ENCODE results near the gene GORASP2. TPM values are rescaled to one million over a fixed set of nuclear protein-coding genes. Genes with fewer than 3 reads are reported as not detected.

The GORASP2 gene
- total RNA-seq, 2 donors from 2014 or later = 90.9 to 104 TPM

DNA sequence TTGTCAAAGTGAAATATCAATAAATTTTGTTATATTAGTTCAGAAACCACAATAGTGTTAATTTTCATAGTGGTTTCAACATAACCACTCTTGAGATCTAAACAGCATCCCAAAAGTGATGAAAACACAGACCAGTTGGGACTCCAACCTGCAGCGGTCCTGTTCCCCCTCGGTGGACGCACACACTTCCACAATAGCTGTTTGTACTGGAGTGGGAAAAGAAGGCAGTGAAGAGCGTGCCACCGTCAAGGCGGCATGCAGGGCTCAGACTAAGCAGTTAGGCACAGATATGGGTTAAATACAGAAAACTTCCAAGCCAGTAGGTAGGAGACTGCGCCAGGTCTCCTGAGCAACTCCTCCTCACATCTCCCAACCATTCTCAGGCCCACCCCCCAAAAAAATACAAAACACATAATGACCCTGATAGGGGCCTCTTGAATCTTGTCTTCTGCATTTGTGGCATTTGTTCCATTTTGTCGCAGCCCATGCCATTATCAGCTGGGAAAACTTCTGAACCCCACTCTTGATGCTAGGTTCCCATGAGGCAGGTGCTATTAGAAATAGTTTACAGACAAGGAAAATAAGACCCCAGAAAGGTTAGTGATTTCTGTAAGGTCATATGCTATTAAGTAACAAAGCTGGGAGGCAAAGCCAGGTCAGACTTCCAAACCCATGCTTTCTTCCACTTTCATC lies 57.7 kb downstream of the GORASP2 start:
- no peak for DNase-seq
- Mint-ChIP-seq H3K36me3 (ENCODE audit: low read depth) (peaks cover 55% of the 10 kb centered on the region), H3K4me1 (peaks cover 22% of the 10 kb centered on the region), H3K9me3 (peaks cover 20% of the 10 kb centered on the region), H3K27ac (no peak overlapping the region), H3K27me3 (ENCODE audit: insufficient read depth) (no peaks in the 10 kb centered on the region), H3K4me3 (no peak overlapping the region)
- Histone ChIP-seq H3K27me3 (ENCODE audit: control insufficient read depth, insufficient read depth, low read length, poor library complexity, severe bottlenecking) (no peaks in the 10 kb centered on the region), H3K9ac (ENCODE audit: extremely low read depth, low read length, poor library complexity, severe bottlenecking) (no peak overlapping the region), H3K9me3 (ENCODE audit: control insufficient read depth, low read length) (peaks cover 7% of the 10 kb centered on the region), H3K27ac (ENCODE audit: low read depth, low read length) (no peak overlapping the region), H3K4me3 (ENCODE audit: low read length) (no peak overlapping the region), H3K4me1 (ENCODE audit: control insufficient read depth, insufficient read depth, low read length) (peaks cover 2% of the 10 kb centered on the region), H3K36me3 (ENCODE audit: control insufficient read depth, insufficient read depth, low read length) (peaks cover 55% of the 10 kb centered on the region)
- TF ChIP-seq, protein P1, sequence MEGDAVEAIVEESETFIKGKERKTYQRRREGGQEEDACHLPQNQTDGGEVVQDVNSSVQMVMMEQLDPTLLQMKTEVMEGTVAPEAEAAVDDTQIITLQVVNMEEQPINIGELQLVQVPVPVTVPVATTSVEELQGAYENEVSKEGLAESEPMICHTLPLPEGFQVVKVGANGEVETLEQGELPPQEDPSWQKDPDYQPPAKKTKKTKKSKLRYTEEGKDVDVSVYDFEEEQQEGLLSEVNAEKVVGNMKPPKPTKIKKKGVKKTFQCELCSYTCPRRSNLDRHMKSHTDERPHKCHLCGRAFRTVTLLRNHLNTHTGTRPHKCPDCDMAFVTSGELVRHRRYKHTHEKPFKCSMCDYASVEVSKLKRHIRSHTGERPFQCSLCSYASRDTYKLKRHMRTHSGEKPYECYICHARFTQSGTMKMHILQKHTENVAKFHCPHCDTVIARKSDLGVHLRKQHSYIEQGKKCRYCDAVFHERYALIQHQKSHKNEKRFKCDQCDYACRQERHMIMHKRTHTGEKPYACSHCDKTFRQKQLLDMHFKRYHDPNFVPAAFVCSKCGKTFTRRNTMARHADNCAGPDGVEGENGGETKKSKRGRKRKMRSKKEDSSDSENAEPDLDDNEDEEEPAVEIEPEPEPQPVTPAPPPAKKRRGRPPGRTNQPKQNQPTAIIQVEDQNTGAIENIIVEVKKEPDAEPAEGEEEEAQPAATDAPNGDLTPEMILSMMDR (conservative IDR thresholded peaks at IDR 0.05) = no peak
- WGBS, 2 experiments (ENCODE audit: insufficient coverage in 1 of 2, insufficient read length in 1 of 2) = 96 to 97% methylated on average over 5 to 8 of the region's 8 CpGs

DNA sequence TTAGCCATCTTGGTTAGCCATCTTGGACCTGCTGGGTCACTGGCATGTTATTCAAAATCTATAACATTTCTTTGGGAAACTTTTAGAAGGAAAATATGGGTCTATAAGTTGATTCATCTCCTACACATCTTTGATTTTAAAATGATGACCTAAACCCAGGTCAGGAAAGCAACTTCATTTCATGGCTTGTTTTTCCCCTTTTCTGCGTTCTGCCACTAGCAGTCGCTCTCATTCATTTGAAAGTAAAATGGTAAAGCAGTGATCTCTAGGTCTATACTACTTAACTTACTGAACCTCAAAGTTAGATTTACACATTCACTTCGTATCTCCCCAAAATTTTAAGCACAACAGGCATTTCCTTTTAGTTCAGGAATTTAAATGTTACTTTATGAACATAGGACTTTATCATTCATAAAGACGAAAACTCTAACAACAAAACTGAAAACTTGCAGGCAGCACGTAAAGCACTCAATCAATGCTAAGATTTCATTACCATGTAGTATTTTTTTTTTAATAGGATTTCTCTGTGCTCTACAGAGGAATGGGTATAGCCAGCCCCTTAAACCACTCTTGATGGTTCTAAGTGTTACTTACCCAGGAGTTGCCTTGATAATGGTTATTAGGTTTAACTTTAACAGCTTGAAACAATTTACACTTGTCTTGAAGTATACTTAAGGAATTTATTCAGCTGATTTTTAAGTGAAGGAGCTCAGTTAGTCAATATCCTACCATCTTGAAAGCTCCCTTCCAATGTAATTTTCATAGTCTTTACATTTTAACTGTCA lies 62.5 kb downstream of the GORASP2 start:
- Mint-ChIP-seq H3K9me3 (no peaks in the 10 kb centered on the region), H3K4me1 (peaks cover 12% of the 10 kb centered on the region), H3K27me3 (ENCODE audit: insufficient read depth) (no peaks in the 10 kb centered on the region), H3K36me3 (ENCODE audit: low read depth) (peaks cover 54% of the 10 kb centered on the region), H3K27ac (peak overlapping the region; percentile 42), H3K4me3 (no peak overlapping the region)
- Histone ChIP-seq H3K9ac (ENCODE audit: extremely low read depth, low read length, poor library complexity, severe bottlenecking) (no peak overlapping the region), H3K27ac (ENCODE audit: low read depth, low read length) (no peak overlapping the region), H3K27me3 (ENCODE audit: control insufficient read depth, insufficient read depth, low read length, poor library complexity, severe bottlenecking) (no peaks in the 10 kb centered on the region), H3K4me1 (ENCODE audit: control insufficient read depth, insufficient read depth, low read length) (peaks cover 5% of the 10 kb centered on the region), H3K4me3 (ENCODE audit: low read length) (no peak overlapping the region), H3K9me3 (ENCODE audit: control insufficient read depth, low read length) (no peaks in the 10 kb centered on the region), H3K36me3 (ENCODE audit: control insufficient read depth, insufficient read depth, low read length) (peaks cover 74% of the 10 kb centered on the region)
- TF ChIP-seq, protein P1 (conservative IDR thresholded peaks at IDR 0.05) = peak; percentile 59
- no peak for DNase-seq
- 83 to 97% methylated on average over 4 to 5 of the region's 5 CpGs for WGBS, 2 experiments (ENCODE audit: insufficient coverage in 1 of 2, insufficient read length in 1 of 2)

DNA sequence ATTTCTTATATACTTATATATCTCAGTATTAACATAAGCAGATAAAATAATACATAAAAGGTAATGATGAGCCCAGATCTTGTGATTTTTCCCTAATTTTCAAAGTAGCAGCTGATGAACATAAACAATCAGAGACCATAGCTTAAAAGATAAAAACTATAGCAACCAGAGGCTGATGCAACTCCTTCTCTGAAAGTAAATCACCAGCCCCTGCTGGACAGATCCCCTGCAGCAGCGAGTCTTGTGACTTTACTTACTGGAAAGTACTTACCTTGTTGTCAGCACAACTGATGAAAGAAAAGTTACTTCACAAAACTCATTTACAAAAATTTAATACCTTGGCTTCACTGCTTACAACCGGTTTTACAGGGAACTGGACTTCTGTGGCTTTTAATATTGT lies 67.3 kb downstream of the GORASP2 start:
- TF ChIP-seq, protein P1 (conservative IDR thresholded peaks at IDR 0.05) = peak; percentile 53
- no peak for DNase-seq
- Histone ChIP-seq H3K27me3 (ENCODE audit: control insufficient read depth, insufficient read depth, low read length, poor library complexity, severe bottlenecking) (no peaks in the 10 kb centered on the region), H3K27ac (ENCODE audit: low read depth, low read length) (no peak overlapping the region), H3K9me3 (ENCODE audit: control insufficient read depth, low read length) (no peaks in the 10 kb centered on the region), H3K4me1 (ENCODE audit: control insufficient read depth, insufficient read depth, low read length) (peaks cover 5% of the 10 kb centered on the region), H3K9ac (ENCODE audit: extremely low read depth, low read length, poor library complexity, severe bottlenecking) (no peak overlapping the region), H3K36me3 (ENCODE audit: control insufficient read depth, insufficient read depth, low read length) (peaks cover 78% of the 10 kb centered on the region), H3K4me3 (ENCODE audit: low read length) (no peak overlapping the region)
- peaks cover 17% of the 10 kb centered on the region for H3K4me1 Mint-ChIP-seq
- no peak overlapping the region for H3K4me3 Mint-ChIP-seq
- no peaks in the 10 kb centered on the region for H3K9me3 Mint-ChIP-seq
- H3K27me3 Mint-ChIP-seq (ENCODE audit: insufficient read depth) = no peaks in the 10 kb centered on the region
- peaks cover 68% of the 10 kb centered on the region for H3K36me3 Mint-ChIP-seq (ENCODE audit: low read depth)
- H3K27ac Mint-ChIP-seq = no peak overlapping the region
- WGBS, 2 experiments (ENCODE audit: insufficient coverage in 1 of 2, insufficient read length in 1 of 2) = 100% methylated on average over 1 to 2 of the region's 2 CpGs
